HCT116 (cell line): ENCODE data around the gene SLTM. TPM values are rescaled to one million over a fixed set of nuclear protein-coding genes. Genes with fewer than 3 reads are reported as not detected.

Experiments
- ATAC-seq: fragments of 200-7000 bp; cut with Tn5 transposase; 2 replicates; pipeline ENCODE4 v1.9.1; 2020; ENCODE audit warnings: mild to moderate bottlenecking, moderate library complexity
- BruUV-seq: library from RNA; stranded (reverse); fragments of 400-500 nt; replicated peaks from 2 replicates; lab custom pipeline; 2021; lab: Mats Ljungman, UMichigan
- CTCF ChIA-PET: fragments of 300-600 bp; sonication (Branson Sonifier 250); formaldehyde crosslinking; loops from one replicate; lab custom pipeline; 2021; ENCODE audit warnings: antibody characterized with exemption; lab: Charles Lee
- POLR2A ChIA-PET: fragments of 300-600, 350-600 bp; sonication (Branson Sonifier 250); formaldehyde crosslinking; loops from one replicate; lab custom pipeline; 2021; ENCODE audit warnings: antibody characterized with exemption; lab: Charles Lee
- RAD21 ChIA-PET, 2 experiments: fragments of 300-600 bp; sonication (Branson Sonifier 250); formaldehyde crosslinking; loops; one replicate each; lab custom pipeline; 2023; ENCODE audit warnings: low total read pairs in 2 of 2; ENCODE audit not compliant: uncharacterized antibody in 2 of 2, unreplicated experiment in 2 of 2, low non-redundant PET in 1 of 2; lab: Charles Lee
- DNase-seq: peaks from one replicate; pipeline ENCODE4 v3.0.0-alpha.2; 2010; ENCODE audit warnings: low read depth, low spot score
- H2AFZ ChIP-seq: fragments of 200-600 bp; shearing (Covaris generic), sonication (generic); 2 replicates; pipeline ENCODE4 v1.6.1; 2017; ENCODE audit warnings: low read depth, mixed run types, mixed read lengths, antibody characterized with exemption, low read length; ENCODE audit not compliant: poor library complexity, severe bottlenecking
- H3K27ac ChIP-seq: 2 replicates; pipeline ENCODE4 v1.5.1; 2012; ENCODE audit warnings: low read depth, low read length
- H3K27me3 ChIP-seq: fragments of 200-600 bp; sonication (generic); 2 replicates; pipeline ENCODE4 v1.6.1; 2016; ENCODE audit warnings: mixed run types, low read length, mixed read lengths; ENCODE audit not compliant: insufficient read depth
- H3K36me3 ChIP-seq, 2 experiments: fragments of 200-500 bp in 1 of 2; fragments of 200-600 bp in 1 of 2; sonication (Bioruptor generic) in 1 of 2; sonication (generic) in 1 of 2; 2 replicates each; pipeline versions ENCODE4 v1.5.1 to v1.6.1; 2014 to 2016; ENCODE audit warnings: low read length in 2 of 2, inconsistent platforms in 1 of 2, mixed read lengths in 1 of 2, mixed run types in 1 of 2; ENCODE audit not compliant: insufficient read depth in 2 of 2, control insufficient read depth in 1 of 2
- H3K4me1 ChIP-seq, 2 experiments: fragments of 200-600 bp in 1 of 2; sonication (generic) in 1 of 2; 2 replicates each; pipeline versions ENCODE4 v1.5.1 to v1.6.1; 2012 to 2017; ENCODE audit warnings: low read length in 2 of 2, inconsistent platforms in 1 of 2, mild to moderate bottlenecking in 1 of 2, mixed read lengths in 1 of 2, mixed run types in 1 of 2, moderate library complexity in 1 of 2; ENCODE audit not compliant: insufficient read depth in 2 of 2, control insufficient read depth in 1 of 2
- H3K4me2 ChIP-seq: fragments of 200-600 bp; sonication (generic); 2 replicates; pipeline ENCODE4 v1.6.1; 2017; ENCODE audit warnings: mixed run types, low read length, mixed read lengths
- H3K4me3 ChIP-seq, 2 experiments: fragments of 200-600 bp in 1 of 2; sonication (generic) in 1 of 2; replicated peaks in 1 of 2; 2 replicates each; pipeline ENCODE4 v1.5.1; 2011 to 2016; ENCODE audit warnings: low read length in 2 of 2, control low read depth in 1 of 2, low read depth in 1 of 2, mild to moderate bottlenecking in 1 of 2, mixed read lengths in 1 of 2, mixed run types in 1 of 2
- H3K79me2 ChIP-seq: fragments of 200-600 bp; sonication (generic); 2 replicates; pipeline ENCODE4 v1.6.1; 2017; ENCODE audit warnings: mild to moderate bottlenecking, mixed run types, low read length, moderate library complexity, mixed read lengths; ENCODE audit not compliant: insufficient read depth
- H3K9ac ChIP-seq: fragments of 200-600 bp; sonication (generic); 2 replicates; pipeline ENCODE4 v1.6.1; 2016; ENCODE audit warnings: low read length, mixed read lengths
- H3K9me2 ChIP-seq: fragments of 200-600 bp; sonication (generic), shearing (Covaris generic); 2 replicates; pipeline ENCODE4 v1.6.1; 2017; ENCODE audit warnings: mixed run types, mild to moderate bottlenecking, moderate library complexity; ENCODE audit not compliant: insufficient read depth
- H3K9me3 ChIP-seq, 2 experiments: fragments of 200-500 bp in 1 of 2; fragments of 200-600 bp in 1 of 2; sonication (Bioruptor generic) in 1 of 2; sonication (generic) in 1 of 2; 2 replicates each; pipeline ENCODE4 v1.6.1; 2014 to 2017; ENCODE audit warnings: low read length in 2 of 2, mixed read lengths in 2 of 2, inconsistent platforms in 1 of 2, low read depth in 1 of 2, mild to moderate bottlenecking in 1 of 2, mixed run types in 1 of 2, moderate library complexity in 1 of 2; ENCODE audit not compliant: control insufficient read depth in 1 of 2, insufficient read depth in 1 of 2
- H4K20me1 ChIP-seq: fragments of 200-600 bp; sonication (generic), shearing (Covaris generic); 2 replicates; pipeline ENCODE4 v1.6.1; 2017; ENCODE audit warnings: mixed run types, mild to moderate bottlenecking, moderate library complexity; ENCODE audit not compliant: insufficient read depth
- CEBPB ChIP-seq: IDR thresholded peaks from 2 replicates; pipeline ENCODE4 v1.6.1; 2012; ENCODE audit warnings: low read depth
- JUND ChIP-seq: IDR thresholded peaks from 2 replicates; pipeline ENCODE4 v1.6.1; 2012
- RAD21 ChIP-seq: IDR thresholded peaks from 2 replicates; pipeline ENCODE4 v1.6.1; 2012; ENCODE audit warnings: low read depth, mild to moderate bottlenecking
- REST ChIP-seq: IDR thresholded peaks from 2 replicates; pipeline ENCODE4 v1.6.1; 2012; ENCODE audit warnings: low read depth
- TCF7L2 ChIP-seq: IDR thresholded peaks from 2 replicates; pipeline ENCODE4 v1.7.0; 2011; ENCODE audit warnings: borderline replicate concordance, inconsistent platforms; ENCODE audit not compliant: insufficient read depth, insufficient read length; ENCODE audit errors: extremely low read depth
- intact Hi-C: fragments of 100-400 bp; cut with micrococcal nuclease; formaldehyde crosslinking; loops from 2 replicates; pipeline ENCODE4 v1.10.0; 2022
- total RNA-seq: library from RNA; stranded (reverse); gene quantifications from one replicate; pipeline ENCODE4 v1.2.1, GENCODE V29; 2021; ENCODE audit not compliant: unreplicated experiment

SLTM gene
- total RNA-seq, 1 experiment from 2014 or later: 88.7 TPM

- Histone ChIP-seq H2AFZ (no peak overlapping the region), H3K9me3 (no peaks in the 10 kb centered on the region), H3K4me3 (no peak overlapping the region), H3K27me3 (no peaks in the 10 kb centered on the region), H4K20me1 (no peaks in the 10 kb centered on the region), H3K36me3 (no peaks in the 10 kb centered on the region; a peak in 1 of 4 replicates), H3K9ac (no peak overlapping the region), H3K4me1 (no peaks in the 10 kb centered on the region), H3K27ac (no peak overlapping the region), H3K9me2 (no peaks in the 10 kb centered on the region), H3K79me2 (no peaks in the 10 kb centered on the region), H3K4me2 (no peak overlapping the region)
- RAD21 ChIA-PET: no interaction called here
- POLR2A ChIA-PET: no interaction called here
- no TSS peak for BruUV-seq
- TF ChIP-seq RAD21 (no peak), CEBPB (no peak), TCF7L2 (no peak), JUND (no peak), REST (no peak)
- ATAC-seq (no peak), DNase-seq (no peak)
- CTCF ChIA-PET: no interaction called here
- intact Hi-C loops: no loop called here
These were observed 90.6 kb downstream of the SLTM start for GRCh38 chr15:58842713-58843396.
